ENCODE results near the gene CDC45.
"Not testable (repeated sequence)": the region's sequence is repeated elsewhere in the genome, so short reads cannot be mapped to it uniquely, and the experiment has no call there.

CDC45 gene

DNA sequence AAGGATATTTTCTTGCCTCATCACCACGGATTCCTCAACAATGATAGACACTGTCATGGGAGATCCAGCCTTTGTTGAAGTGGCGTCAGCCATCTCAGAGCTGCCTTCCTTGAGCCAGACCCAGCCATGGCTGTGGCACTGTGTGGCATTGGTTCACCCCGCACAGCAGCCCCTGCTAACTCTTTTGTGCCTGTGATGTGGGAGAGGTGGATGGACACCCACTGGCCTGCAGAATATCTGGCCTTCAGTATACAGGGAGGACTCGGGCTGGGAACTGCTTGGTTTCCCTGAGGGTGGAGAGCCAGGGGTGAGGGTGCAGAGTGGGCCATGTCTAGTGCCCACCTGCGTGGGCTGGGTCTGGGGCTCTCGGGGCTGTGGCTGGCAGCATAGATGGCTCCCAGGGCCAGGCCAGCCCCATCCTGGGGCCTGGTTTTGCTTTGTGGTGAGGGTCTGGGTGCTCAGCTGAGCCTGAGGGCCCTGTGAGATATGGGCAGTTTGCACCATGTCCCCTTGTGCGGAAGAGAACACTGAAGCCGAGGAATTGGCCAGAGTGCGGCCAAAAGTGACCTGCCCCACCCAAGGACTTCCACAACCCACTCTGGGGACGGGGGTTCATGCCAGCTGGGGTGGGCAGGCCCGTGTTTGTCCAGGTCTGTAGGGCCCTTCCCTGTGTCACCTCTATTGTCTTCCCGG, 38.3 kb downstream of the CDC45 start:
- no peak for DNase-seq

DNA sequence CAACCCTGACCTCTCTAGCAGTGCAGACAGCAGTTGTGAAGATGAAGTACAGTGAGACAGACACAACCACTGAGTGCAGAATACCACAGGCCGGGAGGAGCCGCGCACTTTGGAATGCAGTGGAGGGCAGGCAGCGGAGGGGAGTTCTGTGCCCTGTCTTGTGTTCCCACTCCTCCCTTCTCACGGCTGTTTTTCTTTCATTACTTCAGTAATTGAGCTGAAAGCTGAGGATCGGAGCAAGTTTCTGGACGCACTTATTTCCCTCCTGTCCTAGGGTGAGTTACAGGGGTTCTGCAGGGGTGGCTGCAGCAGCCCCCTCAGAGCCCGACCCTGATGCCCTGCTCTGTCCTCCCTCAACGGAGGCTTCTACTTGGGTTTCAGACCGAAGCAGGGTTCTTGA, 38.9 kb downstream of the CDC45 start:
- DNase-seq = no peak

GRCh38 chr22:19519041-19519926, 39.6 kb downstream of the CDC45 start:
- no peak for DNase-seq

GRCh38 chr22:19520007-19520406, 40.3 kb downstream of the CDC45 start:
- no peak for DNase-seq

GRCh38 chr22:19520566-19521305, 41.0 kb downstream of the CDC45 start:
- no peak for DNase-seq

DNA sequence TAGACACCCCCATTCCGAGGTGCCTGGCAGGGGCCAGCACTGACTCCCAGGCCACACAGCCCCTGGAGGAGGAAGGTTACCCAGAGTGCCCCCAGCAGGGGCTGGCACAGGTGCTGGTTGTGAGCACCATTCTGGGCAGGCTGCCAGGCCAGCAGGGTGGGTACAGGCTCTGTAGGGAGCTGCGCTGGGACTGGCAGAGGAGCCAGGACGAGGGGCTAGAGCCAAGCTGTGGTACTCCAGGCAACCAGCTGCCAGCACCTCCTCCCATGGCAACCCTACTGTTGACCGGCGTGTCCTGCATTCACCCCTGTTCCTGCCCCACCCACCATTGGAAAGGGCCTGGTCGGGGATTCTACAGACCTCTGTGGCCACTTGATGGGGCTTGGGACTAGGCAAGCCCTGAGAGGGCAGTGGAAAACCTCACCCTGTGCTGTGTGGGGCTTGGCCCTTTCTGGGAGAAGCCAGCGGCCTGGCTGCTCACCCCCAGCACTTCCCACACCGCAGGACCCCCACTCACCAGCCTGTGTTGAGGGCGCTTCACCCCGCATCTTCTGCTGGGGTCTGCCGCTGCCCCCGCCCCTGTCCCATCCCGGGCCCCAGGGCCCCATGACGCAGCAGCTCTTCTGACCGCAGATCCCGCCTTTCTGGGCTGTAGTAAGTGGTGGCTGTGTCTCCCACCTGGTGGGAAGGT, 42.6 kb downstream of the CDC45 start:
- DNase-seq = no peak

- DNase-seq = no peak
Observed at GRCh38 chr22:19522881-19523239, 43.1 kb downstream of the CDC45 start.

- no peak for DNase-seq
Observed at GRCh38 chr22:19523240-19524169, 43.8 kb downstream of the CDC45 start.

- DNase-seq = no peak
Observed at GRCh38 chr22:19524170-19525115, 44.7 kb downstream of the CDC45 start, which contains the start of gene CLDN5. Gene CLDN5 (minus strand): TSS chr22:19524410. CDS start chr22:19524255, 155 bp downstream.

- no peak for DNase-seq
Observed at GRCh38 chr22:19525116-19525660, 45.5 kb downstream of the CDC45 start.

DNA sequence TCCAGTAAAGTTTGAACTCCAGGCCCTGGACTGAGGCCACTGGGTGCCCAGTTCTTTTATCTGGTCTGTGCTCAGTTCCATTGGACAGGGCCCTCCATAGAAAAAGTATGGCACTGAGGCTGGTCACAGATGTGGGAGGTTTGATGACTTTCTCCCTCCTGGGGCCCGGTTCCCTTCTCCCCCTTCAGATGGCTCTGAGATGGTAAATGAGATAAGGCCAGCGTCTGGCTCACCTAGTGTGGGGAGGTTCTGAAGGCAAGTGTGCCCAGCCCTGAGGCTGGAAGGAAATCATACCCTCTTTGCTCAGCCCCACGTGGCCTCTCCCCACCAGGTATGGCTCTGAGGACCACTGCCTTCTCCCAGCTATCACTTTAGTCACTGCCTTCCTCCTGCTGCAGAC, 45.9 kb downstream of the CDC45 start:
- DNase-seq = no peak

DNA sequence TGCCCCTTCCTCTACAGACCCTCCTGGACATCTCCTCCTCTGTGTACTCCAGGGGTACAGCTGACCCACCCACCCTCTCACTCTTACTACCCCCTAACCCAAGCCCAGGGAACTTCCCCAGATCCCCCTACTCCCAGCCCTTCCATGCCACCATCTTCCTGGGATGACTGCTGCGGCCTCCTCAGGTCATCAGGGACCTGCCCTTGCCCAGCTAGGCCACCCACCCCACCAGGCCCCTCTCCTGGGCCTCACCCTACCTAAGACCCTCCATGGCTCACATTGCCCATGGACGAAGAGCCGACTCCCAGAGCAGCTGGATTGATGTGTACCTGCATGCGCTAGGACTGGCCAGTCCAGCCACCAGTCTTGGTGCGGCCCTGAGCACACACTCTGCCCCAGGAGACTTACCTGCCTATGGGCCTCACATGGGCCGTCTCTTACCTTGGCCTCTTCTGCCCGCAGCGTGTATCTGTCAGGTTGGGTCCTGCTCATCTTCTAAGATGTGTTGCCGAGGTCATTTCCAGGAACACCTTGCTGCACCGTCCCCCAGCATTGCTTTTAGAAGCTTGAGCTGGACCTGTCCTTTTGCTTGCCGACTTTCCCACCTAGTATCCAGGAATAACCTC, 46.5 kb downstream of the CDC45 start:
- DNase-seq = no peak

GRCh38 chr22:19526702-19527111, 47.0 kb downstream of the CDC45 start:
- no peak for DNase-seq

- DNase-seq = no peak
Observed at GRCh38 chr22:19527321-19527721, 47.6 kb downstream of the CDC45 start.

DNA sequence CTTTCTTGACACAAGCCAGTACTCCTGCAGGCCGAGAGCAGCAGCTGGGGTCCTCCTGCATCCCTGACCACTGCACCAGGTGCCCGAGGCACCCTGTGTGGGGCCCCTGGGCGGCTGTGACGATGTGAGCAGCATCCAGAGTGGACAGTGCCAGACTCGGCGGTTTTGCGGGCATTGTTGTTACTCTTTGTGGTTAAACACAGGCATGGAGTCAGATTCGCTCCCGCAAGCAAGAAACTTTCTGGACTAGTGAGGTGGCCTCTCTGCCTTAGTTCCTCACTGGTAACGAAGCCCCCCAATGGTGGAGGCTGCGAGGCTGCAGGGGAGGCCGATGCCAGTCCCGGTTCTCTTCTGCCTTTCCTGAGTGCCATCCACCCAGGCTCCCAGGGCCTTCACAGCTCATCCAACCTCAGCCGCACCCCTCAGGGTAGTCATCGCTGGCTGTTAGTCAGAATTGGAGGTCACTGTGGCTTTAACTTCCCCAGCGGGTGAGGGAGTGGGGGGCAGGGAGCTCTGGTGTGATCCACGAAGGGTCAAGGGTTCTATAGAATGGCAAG, 48.2 kb downstream of the CDC45 start:
- no peak for DNase-seq

- DNase-seq = no peak
Observed at GRCh38 chr22:19529811-19530210, 50.1 kb downstream of the CDC45 start.

- no peak for DNase-seq
Observed at GRCh38 chr22:19530751-19531150, 51.0 kb downstream of the CDC45 start.

- DNase-seq = not testable (repeated sequence)
Observed at GRCh38 chr22:19531327-19531726, 51.6 kb downstream of the CDC45 start.

GRCh38 chr22:19533049-19533626, 53.4 kb downstream of the CDC45 start:
- DNase-seq = no peak

Measured in NCI-H748 treated with DMSO at 0.1 percent for 48 hours (cell line).